DOHH2 (cell line): ENCODE measurements around the gene ACLY.

ENCODE experiments used
- CTCF ChIP-seq: fragments of 200-600 bp; sonication (generic); IDR thresholded peaks from one replicate; pipeline ENCODE4 v1.5.1; 2014; ENCODE audit warnings: antibody characterized with exemption, mild to moderate bottlenecking, low read depth, low read length; ENCODE audit not compliant: poor library complexity, severe bottlenecking
- EZH2phosphoT487 ChIP-seq: fragments of 200-600 bp; sonication (generic); IDR thresholded peaks from 2 replicates; pipeline ENCODE4 v1.6.1; 2017; ENCODE audit warnings: borderline replicate concordance, mild to moderate bottlenecking, antibody characterized with exemption, low read length, moderate library complexity, mixed read lengths

DNA sequence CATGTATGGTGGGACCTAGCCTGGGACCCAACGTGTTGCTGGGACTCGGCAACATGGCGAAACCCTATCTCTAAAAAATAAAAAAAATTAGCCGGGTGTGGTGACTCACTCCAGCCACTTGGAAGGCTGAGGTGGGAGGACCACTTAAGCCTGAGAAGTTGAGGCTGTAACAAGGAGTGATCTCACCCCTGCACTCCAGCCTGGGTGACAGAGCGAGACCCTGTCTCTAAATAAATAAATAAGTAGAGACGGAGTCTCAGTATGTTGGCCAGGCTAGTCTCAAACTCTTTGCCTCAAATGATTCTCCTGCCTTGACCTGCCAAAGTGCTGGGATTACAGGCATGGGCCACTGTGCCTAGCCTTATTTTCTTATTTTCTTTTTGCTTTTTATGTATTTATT, 37.8 kb upstream of the ACLY start:
- TF ChIP-seq CTCF (no peak), EZH2phosphoT487 (no peak)
